Measurements from ENCODE around the gene ALKBH3.

ALKBH3 gene

DNA sequence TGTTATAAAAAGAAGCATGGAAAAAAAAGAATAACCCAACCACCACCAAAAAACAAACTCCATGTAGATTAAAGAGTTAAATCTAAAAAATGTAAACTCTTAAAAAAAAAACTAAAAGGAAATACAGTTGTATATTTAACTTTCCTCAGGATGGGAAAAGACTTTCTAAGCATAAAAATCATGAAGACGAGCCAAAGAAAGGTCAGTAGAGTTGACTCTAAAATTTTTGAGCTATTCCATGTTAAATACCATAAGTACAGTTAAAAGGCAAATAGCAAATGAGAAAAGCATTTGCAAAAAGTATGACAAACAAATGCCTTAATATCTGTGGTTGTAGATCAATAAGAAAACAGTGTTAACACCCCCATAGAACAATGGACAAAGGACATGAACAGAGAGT, 33.8 kb downstream of the ALKBH3 start:
- POLR2A ChIA-PET (ENCODE audit: low non-redundant PET): no interaction called here
- CTCF ChIA-PET: no interaction called here
- H3K27ac ChIP-seq: no peak overlapping the region
- TF ChIP-seq, protein P1, sequence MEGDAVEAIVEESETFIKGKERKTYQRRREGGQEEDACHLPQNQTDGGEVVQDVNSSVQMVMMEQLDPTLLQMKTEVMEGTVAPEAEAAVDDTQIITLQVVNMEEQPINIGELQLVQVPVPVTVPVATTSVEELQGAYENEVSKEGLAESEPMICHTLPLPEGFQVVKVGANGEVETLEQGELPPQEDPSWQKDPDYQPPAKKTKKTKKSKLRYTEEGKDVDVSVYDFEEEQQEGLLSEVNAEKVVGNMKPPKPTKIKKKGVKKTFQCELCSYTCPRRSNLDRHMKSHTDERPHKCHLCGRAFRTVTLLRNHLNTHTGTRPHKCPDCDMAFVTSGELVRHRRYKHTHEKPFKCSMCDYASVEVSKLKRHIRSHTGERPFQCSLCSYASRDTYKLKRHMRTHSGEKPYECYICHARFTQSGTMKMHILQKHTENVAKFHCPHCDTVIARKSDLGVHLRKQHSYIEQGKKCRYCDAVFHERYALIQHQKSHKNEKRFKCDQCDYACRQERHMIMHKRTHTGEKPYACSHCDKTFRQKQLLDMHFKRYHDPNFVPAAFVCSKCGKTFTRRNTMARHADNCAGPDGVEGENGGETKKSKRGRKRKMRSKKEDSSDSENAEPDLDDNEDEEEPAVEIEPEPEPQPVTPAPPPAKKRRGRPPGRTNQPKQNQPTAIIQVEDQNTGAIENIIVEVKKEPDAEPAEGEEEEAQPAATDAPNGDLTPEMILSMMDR (conservative IDR thresholded peaks at IDR 0.05; ENCODE audit: low read depth): no peak
- no peak for DNase-seq (ENCODE audit: low spot score)

GRCh38 chr11:43916621-43917020, 36.0 kb downstream of the ALKBH3 start:
- ChIA-PET CTCF (no interaction called here), POLR2A (ENCODE audit: low non-redundant PET) (no interaction called here)
- no peak for DNase-seq (ENCODE audit: low spot score)
- TF ChIP-seq, protein P1 (conservative IDR thresholded peaks at IDR 0.05; ENCODE audit: low read depth): no peak
- H3K27ac ChIP-seq: no peak overlapping the region

DNA sequence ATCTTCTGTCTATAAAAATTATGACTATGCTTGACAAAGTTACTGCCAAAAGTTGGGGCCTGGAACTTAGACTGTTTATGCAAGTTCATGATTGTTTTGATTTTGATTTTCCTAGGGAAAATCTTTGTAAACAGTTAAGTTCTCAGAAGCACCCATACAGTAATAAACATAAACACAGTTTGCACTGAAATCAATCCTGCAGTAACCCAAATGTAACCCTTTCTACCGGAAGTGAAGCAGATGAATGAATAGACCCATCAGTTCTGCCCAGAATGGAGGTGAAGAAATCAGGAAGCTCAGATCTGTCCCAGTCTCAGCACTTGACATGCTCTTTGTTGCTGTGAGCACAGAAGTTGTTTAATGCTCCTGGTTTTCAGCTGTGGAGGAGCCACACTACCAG, 37.2 kb downstream of the ALKBH3 start:
- CTCF ChIA-PET: interaction anchor here (0.8 to 1.0 kb wide), 2 partner anchors 27 to 28 kb away, joined by 4 to 5 read pairs; no protein-coding TSS in a partner anchor
- no peak for DNase-seq (ENCODE audit: low spot score)
- no peak overlapping the region for H3K27ac ChIP-seq
- POLR2A ChIA-PET (ENCODE audit: low non-redundant PET): no interaction called here
- TF ChIP-seq, protein P1 (conservative IDR thresholded peaks at IDR 0.05; ENCODE audit: low read depth): no peak

- POLR2A ChIA-PET (ENCODE audit: low non-redundant PET): no interaction called here
- DNase-seq (ENCODE audit: low spot score): no peak
- H3K27ac ChIP-seq: no peak overlapping the region
- TF ChIP-seq, protein P1 (conservative IDR thresholded peaks at IDR 0.05; ENCODE audit: low read depth): no peak
- CTCF ChIA-PET: interaction anchor here (0.8 kb wide), 1 partner anchor 26 kb away, joined by 4 read pairs; no protein-coding TSS in a partner anchor
Measured at GRCh38 chr11:43918662-43919061, 38.0 kb downstream of the ALKBH3 start.

DNA sequence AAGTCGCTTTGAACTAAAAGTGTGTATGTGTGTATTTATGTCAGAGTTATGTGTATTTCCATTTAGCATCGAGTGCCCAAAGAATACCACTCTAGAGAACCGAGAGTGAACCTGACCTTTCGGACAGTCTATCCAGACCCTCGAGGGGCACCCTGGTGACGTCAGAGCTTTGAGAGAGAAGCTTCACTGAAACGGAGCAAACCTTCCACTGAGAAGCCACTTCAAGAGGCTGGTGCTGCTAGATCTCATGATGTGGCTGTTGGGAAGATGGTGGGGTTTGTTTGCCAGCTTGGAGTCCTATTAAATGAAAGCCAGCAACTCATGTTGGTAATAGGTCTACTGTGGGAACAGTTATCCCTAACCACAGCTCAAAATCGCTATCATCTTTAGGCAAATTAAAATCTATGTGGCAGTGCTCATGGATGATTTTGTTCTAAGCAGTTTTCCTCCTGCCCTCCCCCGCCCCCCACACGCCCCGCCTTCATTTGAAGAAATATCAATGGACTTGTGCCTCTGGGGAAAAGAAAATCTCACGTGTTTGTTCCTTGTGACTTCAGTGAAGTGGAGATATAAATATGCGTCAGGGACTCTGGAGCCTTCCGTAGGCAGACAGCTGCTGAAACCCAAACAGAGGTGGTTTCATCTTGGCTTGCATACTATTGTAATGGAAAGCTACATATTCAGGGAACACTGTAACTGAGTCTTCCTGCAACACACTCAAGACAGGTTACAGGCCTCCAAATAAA, 39.4 kb downstream of the ALKBH3 start:
- no peak for DNase-seq (ENCODE audit: low spot score)
- TF ChIP-seq, protein P1 (conservative IDR thresholded peaks at IDR 0.05; ENCODE audit: low read depth): no peak
- ChIA-PET POLR2A (ENCODE audit: low non-redundant PET) (no interaction called here), CTCF (interaction anchor here (0.6 kb wide), 1 partner anchor 25 kb away, joined by 3 read pairs; no protein-coding TSS in a partner anchor)
- peak overlapping the region; percentile 61 for H3K27ac ChIP-seq

DNA sequence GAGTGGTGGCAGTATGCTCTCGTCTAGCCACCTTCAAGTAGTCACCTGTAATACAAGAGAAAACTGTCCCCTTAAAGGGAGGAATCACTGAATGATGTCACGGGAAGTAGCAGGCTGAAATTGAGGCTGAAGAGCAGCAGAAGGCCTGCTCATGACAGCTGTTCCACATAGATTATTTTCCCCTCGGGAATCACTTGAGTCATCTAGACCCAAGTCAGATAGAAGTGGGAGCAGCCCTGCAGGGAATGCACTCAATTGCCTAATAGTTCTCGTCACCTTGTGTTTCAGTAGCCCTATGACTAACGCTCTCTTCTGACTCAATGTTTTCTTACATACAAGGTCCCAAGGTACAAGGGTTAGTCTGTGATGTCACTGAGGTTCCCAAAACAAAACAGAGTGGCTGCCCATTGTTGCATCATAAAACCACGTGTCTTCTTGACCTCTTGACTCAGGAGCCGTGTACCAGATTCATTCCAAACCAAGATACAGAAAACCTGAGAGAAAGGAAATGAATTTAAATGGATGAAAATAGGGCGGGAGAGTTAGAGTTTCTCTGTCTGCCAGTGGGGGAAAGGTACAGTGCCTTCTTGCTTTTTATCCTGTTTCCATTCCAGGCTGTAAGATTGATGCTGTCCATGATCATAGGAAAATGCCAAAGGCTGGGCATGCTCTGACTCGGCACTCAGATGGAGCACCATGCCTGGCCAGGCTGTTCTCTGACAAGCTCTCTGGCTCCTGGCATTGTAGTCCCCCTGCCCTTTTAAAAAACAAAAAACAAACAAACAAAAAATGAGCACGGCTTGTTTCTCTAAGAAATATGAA, 40.2 kb downstream of the ALKBH3 start:
- H3K27ac ChIP-seq: peak overlapping the region; percentile 72
- POLR2A ChIA-PET (ENCODE audit: low non-redundant PET): no interaction called here
- TF ChIP-seq, protein P1 (conservative IDR thresholded peaks at IDR 0.05; ENCODE audit: low read depth): no peak
- peak; percentile 96 for DNase-seq (ENCODE audit: low spot score)
- CTCF ChIA-PET: interaction anchor here (0.6 kb wide), 1 partner anchor 24 kb away, joined by 3 read pairs; no protein-coding TSS in a partner anchor
